ENCODE measurements around the gene FLNB. TPM values are rescaled to one million over a fixed set of nuclear protein-coding genes. Genes with fewer than 3 reads are reported as not detected.

Gene FLNB
- total RNA-seq, 1 experiment from 2014 or later, result 315 TPM

GRCh38 chr3:58116161-58116955 lies 108.1 kb downstream of the FLNB start:
- H3K36me3 Mint-ChIP-seq (ENCODE audit: insufficient read depth, unreplicated experiment), result peaks cover 100% of the 10 kb centered on the region
- H3K27me3 Mint-ChIP-seq (ENCODE audit: insufficient read depth, unreplicated experiment), result no peaks in the 10 kb centered on the region
- intact Hi-C loops (cut with micrococcal nuclease; ENCODE audit: unreplicated experiment), result no loop called here

GRCh38 chr3:58116985-58117384 lies 108.8 kb downstream of the FLNB start:
- Mint-ChIP-seq H3K27ac (ENCODE audit: unreplicated experiment) (peak overlapping the region; percentile 60), H3K27me3 (ENCODE audit: insufficient read depth, unreplicated experiment) (no peaks in the 10 kb centered on the region), H3K9me3 (ENCODE audit: unreplicated experiment) (no peaks in the 10 kb centered on the region), H3K4me1 (ENCODE audit: low read depth, unreplicated experiment) (peaks cover 29% of the 10 kb centered on the region), H3K4me3 (ENCODE audit: unreplicated experiment) (no peak overlapping the region), H3K36me3 (ENCODE audit: insufficient read depth, unreplicated experiment) (peaks cover 100% of the 10 kb centered on the region)
- ChIA-PET POLR2A (no interaction called here), CTCF (no interaction called here)
- no TSS peak for BruUV-seq (replicated peaks)
- Histone ChIP-seq H3K27me3 (replicated peaks; ENCODE audit: control insufficient read depth, insufficient read depth, low read length) (no peaks in the 10 kb centered on the region), H3K4me3 (ENCODE audit: low read depth, low read length) (no peak overlapping the region), H3K4me1 (peaks cover 9% of the 10 kb centered on the region), H3K9me3 (no peaks in the 10 kb centered on the region), H3K36me3 (ENCODE audit: control insufficient read depth, insufficient read depth, low read length) (peaks cover 15% of the 10 kb centered on the region)
- intact Hi-C loops (cut with micrococcal nuclease; ENCODE audit: unreplicated experiment), result no loop called here
- no peak for DNase-seq
- TF ChIP-seq CTCF (IDR thresholded peaks at IDR 0.05; ENCODE audit: insufficient read depth in 1 of 2, low read depth in 1 of 2, low read length in 1 of 2, severe bottlenecking in 1 of 2, unreplicated experiment in 1 of 2), result no peak

More at GRCh38 chr3:58116161-58116955, 108.1 kb downstream of the FLNB start:
- Histone ChIP-seq H3K9me3 (no peaks in the 10 kb centered on the region), H3K4me3 (ENCODE audit: low read depth, low read length) (no peak overlapping the region), H3K27me3 (replicated peaks; ENCODE audit: control insufficient read depth, insufficient read depth, low read length) (no peaks in the 10 kb centered on the region), H3K4me1 (peaks cover 15% of the 10 kb centered on the region), H3K36me3 (ENCODE audit: control insufficient read depth, insufficient read depth, low read length) (peaks cover 13% of the 10 kb centered on the region)
- ChIA-PET POLR2A (no interaction called here), CTCF (no interaction called here)
- Mint-ChIP-seq H3K9me3 (ENCODE audit: unreplicated experiment) (no peaks in the 10 kb centered on the region), H3K4me3 (ENCODE audit: unreplicated experiment) (no peak overlapping the region), H3K27ac (ENCODE audit: unreplicated experiment) (peak overlapping the region; percentile 60), H3K4me1 (ENCODE audit: low read depth, unreplicated experiment) (peaks cover 36% of the 10 kb centered on the region)
- no TSS peak for BruUV-seq (replicated peaks)
- no peak for TF ChIP-seq CTCF (IDR thresholded peaks at IDR 0.05; ENCODE audit: insufficient read depth in 1 of 2, low read depth in 1 of 2, low read length in 1 of 2, severe bottlenecking in 1 of 2, unreplicated experiment in 1 of 2)
- no peak for DNase-seq

GRCh38 chr3:58117561-58118181 lies 109.4 kb downstream of the FLNB start:
- Histone ChIP-seq H3K9me3 (no peaks in the 10 kb centered on the region), H3K4me1 (peaks cover 2% of the 10 kb centered on the region; the same call in 1 of the 2 replicates), H3K4me3 (ENCODE audit: low read depth, low read length) (no peak overlapping the region), H3K36me3 (ENCODE audit: control insufficient read depth, insufficient read depth, low read length) (peaks cover 13% of the 10 kb centered on the region), H3K27me3 (replicated peaks; ENCODE audit: control insufficient read depth, insufficient read depth, low read length) (no peaks in the 10 kb centered on the region)
- intact Hi-C loops (cut with micrococcal nuclease; ENCODE audit: unreplicated experiment), result no loop called here
- ChIA-PET CTCF (interaction anchor here (0.6 kb wide), 1 partner anchor 99 kb away, joined by 5 read pairs; no protein-coding TSS in a partner anchor), POLR2A (no interaction called here)
- TF ChIP-seq CTCF (IDR thresholded peaks at IDR 0.05; ENCODE audit: insufficient read depth in 1 of 2, low read depth in 1 of 2, low read length in 1 of 2, severe bottlenecking in 1 of 2, unreplicated experiment in 1 of 2), result no peak
- no peaks in the 10 kb centered on the region for H3K9me3 Mint-ChIP-seq (ENCODE audit: unreplicated experiment)
- peaks cover 100% of the 10 kb centered on the region for H3K36me3 Mint-ChIP-seq (ENCODE audit: insufficient read depth, unreplicated experiment)
- no peak for DNase-seq
- H3K4me3 Mint-ChIP-seq (ENCODE audit: unreplicated experiment), result no peak overlapping the region
- no peaks in the 10 kb centered on the region for H3K27me3 Mint-ChIP-seq (ENCODE audit: insufficient read depth, unreplicated experiment)
- H3K4me1 Mint-ChIP-seq (ENCODE audit: low read depth, unreplicated experiment), result peaks cover 24% of the 10 kb centered on the region
- peak overlapping the region; percentile 60 for H3K27ac Mint-ChIP-seq (ENCODE audit: unreplicated experiment)
- BruUV-seq (replicated peaks), result no TSS peak

Measured in Caco-2 (cell line).